Sciatic nerve (tissue), 2 donors: ENCODE measurements around the gene TET2. TPM values are rescaled to one million over a fixed set of nuclear protein-coding genes. Genes with fewer than 3 reads are reported as not detected.
A peak's percentile ranks its signal among the peaks of the same experiment; 100 is the strongest.

ENCODE experiments used
- ATAC-seq: fragments of 200-7000 bp; cut with Tn5 transposase; one replicate; pipeline ENCODE4 v1.9.1; 2020; ENCODE audit warnings: mild to moderate bottlenecking, moderate library complexity
- DNase-seq: peaks from one replicate; pipeline ENCODE4 v3.0.0-alpha.2; 2020; ENCODE audit warnings: low spot score
- intact Hi-C: fragments of 100-400 bp; cut with DNase I; formaldehyde crosslinking; loops from one replicate; pipeline ENCODE4 v1.14.2; 2022
- total RNA-seq: library from RNA; stranded (reverse); fragmentation: NEBNext Ultra II Directional; extraction: Animal tissue kit (Norgen Biotek cat#: 25700); gene quantifications from one replicate; pipeline ENCODE4 v1.2.1, GENCODE V29; 2021
- donor health status: DM: no; HTN: no; CAD: no.
- donor health status: DM: no; HTN: no; CAD: no.

The TET2 gene
- total RNA-seq, 1 donor from 2014 or later, result 42.0 TPM

- DNase-seq (no peak), ATAC-seq (no peak)
- intact Hi-C loops, result no loop called here
These were observed 25.2 kb downstream of the TET2 start for GRCh38 chr4:105171912-105172311.

- ATAC-seq, result no peak
- DNase-seq, result no peak
- intact Hi-C loops, result no loop called here
These were observed 27.4 kb downstream of the TET2 start for GRCh38 chr4:105174098-105174497.

- ATAC-seq (no peak), DNase-seq (no peak)
- intact Hi-C loops, result no loop called here
These were observed 33.1 kb downstream of the TET2 start for GRCh38 chr4:105179539-105180401.

GRCh38 chr4:105181259-105181658 lies 34.6 kb downstream of the TET2 start:
- ATAC-seq (no peak), DNase-seq (no peak)
- intact Hi-C loops, result no loop called here

GRCh38 chr4:105182211-105182610 lies 35.5 kb downstream of the TET2 start:
- intact Hi-C loops, result no loop called here

GRCh38 chr4:105184316-105184980 lies 37.8 kb downstream of the TET2 start:
- intact Hi-C loops, result no loop called here
- ATAC-seq, result no peak
- no peak for DNase-seq

More at GRCh38 chr4:105182211-105182610, 35.5 kb downstream of the TET2 start:
- no peak for DNase-seq
- no peak for ATAC-seq

GRCh38 chr4:105186701-105187161 lies 40.1 kb downstream of the TET2 start:
- ATAC-seq, result no peak
- no peak for DNase-seq

GRCh38 chr4:105189855-105190650 lies 43.4 kb downstream of the TET2 start:
- intact Hi-C loops, result no loop called here
- DNase-seq (no peak), ATAC-seq (no peak)

More at GRCh38 chr4:105186701-105187161, 40.1 kb downstream of the TET2 start:
- intact Hi-C loops, result no loop called here

- intact Hi-C loops, result no loop called here
- DNase-seq (no peak), ATAC-seq (no peak)
These were observed 45.0 kb downstream of the TET2 start for GRCh38 chr4:105191621-105192210.

- ATAC-seq, result no peak
- intact Hi-C loops, result no loop called here
- no peak for DNase-seq
These were observed 45.8 kb downstream of the TET2 start for GRCh38 chr4:105192474-105192873.

- DNase-seq, result no peak
- intact Hi-C loops, result no loop called here
- no peak for ATAC-seq
These were observed 46.2 kb downstream of the TET2 start for GRCh38 chr4:105192910-105193309.

GRCh38 chr4:105193536-105193935 lies 46.9 kb downstream of the TET2 start:
- intact Hi-C loops, result no loop called here
- DNase-seq (no peak), ATAC-seq (no peak)

- no peak for DNase-seq
- no peak for ATAC-seq
- intact Hi-C loops, result no loop called here
These were observed 47.9 kb downstream of the TET2 start for GRCh38 chr4:105194328-105195231.

- peak; percentile 61 for ATAC-seq
- intact Hi-C loops, result no loop called here
- no peak for DNase-seq
These were observed 50.0 kb downstream of the TET2 start for GRCh38 chr4:105196523-105197145.

GRCh38 chr4:105197777-105198176 lies 51.1 kb downstream of the TET2 start:
- ATAC-seq (no peak), DNase-seq (no peak)
- intact Hi-C loops, result no loop called here

- no peak for DNase-seq
- no peak for ATAC-seq
- intact Hi-C loops, result no loop called here
These were observed 51.9 kb downstream of the TET2 start for GRCh38 chr4:105198541-105198940.

GRCh38 chr4:105206214-105206613 lies 59.5 kb downstream of the TET2 start:
- ATAC-seq, result no peak

GRCh38 chr4:105207386-105207785 lies 60.7 kb downstream of the TET2 start:
- ATAC-seq (no peak), DNase-seq (no peak)
- intact Hi-C loops, result no loop called here

More at GRCh38 chr4:105206214-105206613, 59.5 kb downstream of the TET2 start:
- DNase-seq, result no peak
- intact Hi-C loops, result no loop called here
